SH-SY5Y (cell line): ENCODE measurements around the gene UPB1.

Source experiments
- GATA2 ChIP-seq: IDR thresholded peaks from 2 replicates; pipeline ENCODE4 v1.6.1; 2011; ENCODE audit warnings: mild to moderate bottlenecking, low read depth, low read length
- GATA3 ChIP-seq: IDR thresholded peaks from 2 replicates; pipeline ENCODE4 v1.6.1; 2011; ENCODE audit warnings: low read depth, mild to moderate bottlenecking, low read length, moderate library complexity

Gene UPB1

DNA sequence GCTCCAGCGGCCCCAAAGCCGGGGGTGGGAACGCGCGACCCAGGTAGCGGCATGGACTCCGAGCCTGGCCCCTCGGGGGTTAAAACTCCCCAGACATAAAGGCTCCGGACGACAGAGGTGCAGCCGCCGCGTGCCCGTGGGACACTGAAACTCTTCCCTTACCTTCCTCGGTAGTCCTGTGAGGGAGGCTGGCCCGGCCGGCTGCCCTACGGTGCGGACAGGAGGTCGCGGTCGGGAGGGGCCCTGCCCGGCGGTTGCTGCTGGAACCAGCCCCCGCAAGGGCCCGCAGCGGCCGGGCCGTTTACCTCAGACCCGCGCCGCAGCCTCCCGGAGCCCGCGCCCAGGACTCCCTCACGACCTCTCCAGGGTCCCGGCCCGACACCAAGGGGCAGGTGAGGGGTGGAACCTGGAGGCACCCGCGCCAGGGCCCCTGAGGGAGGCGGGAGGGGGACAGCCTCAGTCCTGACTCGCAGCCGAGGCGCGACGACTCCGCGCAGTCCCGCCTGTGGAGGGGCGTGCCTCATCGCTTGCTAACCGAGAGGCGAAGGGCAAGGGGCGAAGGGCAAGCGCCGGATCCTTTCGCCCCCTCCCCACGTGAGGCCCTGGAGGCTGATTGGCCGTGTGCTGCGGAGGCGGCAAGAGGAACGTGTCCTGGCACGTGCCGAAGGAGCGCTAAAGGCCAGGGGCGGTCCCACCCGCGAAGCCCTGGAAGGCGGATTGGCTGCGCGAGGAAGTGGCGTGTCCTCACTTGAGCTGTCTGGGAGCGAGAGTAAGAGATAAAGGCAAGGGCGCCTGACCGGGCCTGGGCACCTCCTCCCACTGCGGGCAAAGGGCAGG lies at the start of gene UPB1:
UPB1 (plus strand) TSS at position 805 of the 837 bp plus-strand sequence. CDS start 72 bp downstream, outside the sequence.
- TF ChIP-seq GATA2 (no peak), GATA3 (no peak)

DNA sequence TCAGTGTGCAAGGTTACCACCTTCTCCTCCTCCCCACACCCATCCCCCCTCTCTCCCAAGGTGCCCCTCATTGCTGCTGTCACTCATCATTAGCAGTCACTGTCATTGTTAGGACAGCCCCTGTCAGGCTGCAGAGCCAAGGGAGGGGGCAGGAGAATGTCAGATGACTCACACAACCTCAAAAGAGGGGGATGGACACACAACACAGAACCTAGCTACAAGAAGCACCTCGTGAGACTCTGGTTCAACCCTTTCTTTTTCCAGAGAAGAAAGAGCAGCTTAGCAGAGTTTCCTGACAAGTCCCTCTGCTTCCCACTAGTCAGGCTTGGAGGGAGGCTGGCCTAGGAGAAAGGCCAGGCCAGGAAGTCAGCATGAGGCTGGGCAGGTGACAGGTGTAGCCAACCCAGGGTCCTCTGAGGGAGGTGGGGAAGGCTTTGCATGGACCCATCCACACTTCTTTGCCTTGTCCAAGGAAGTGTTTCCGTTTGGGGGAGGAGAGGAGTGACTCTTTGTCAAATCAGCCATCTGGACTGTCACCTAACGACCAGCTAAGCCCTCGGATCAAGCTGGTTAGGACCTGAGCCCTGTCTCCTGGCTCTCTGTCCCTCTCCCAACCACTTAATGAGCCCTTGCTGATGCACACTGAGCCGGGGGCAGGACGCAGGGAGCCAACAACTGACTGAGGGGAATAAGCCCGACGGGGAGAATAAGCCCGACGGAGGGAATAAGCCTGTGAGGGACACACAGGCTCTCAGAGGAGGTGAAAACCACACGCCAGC lies 49.5 kb upstream of the UPB1 start:
- TF ChIP-seq GATA3, result no peak
- TF ChIP-seq GATA2, result no peak

- TF ChIP-seq GATA2, result peak; percentile 67
- no peak; the same call in 1 of the 2 replicates for TF ChIP-seq GATA3
Measured at GRCh38 chr22:24446260-24446611, 48.9 kb upstream of the UPB1 start.

DNA sequence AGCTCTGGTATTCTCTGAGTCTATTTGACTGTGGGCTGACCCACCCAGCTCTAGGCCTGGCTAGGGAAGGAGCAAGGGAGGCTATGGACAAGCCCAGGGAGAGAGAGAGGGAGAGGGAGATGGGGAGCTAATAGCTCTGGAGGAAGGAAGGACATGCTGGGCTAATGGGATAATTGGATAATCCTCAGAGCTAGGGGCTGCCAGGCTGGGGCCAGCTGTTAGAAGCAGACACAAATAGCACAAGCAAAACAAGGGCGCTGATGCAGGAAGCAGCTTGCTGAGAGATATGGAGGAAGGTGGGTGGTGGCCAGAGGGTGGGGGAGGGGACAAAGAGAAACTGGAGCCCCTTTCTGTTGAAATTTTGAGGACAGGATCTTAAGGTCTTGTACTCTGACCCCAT lies 44.5 kb upstream of the UPB1 start:
- TF ChIP-seq GATA3 (no peak), GATA2 (peak; percentile 67)

GRCh38 chr22:24451162-24451561 lies 44.0 kb upstream of the UPB1 start:
- TF ChIP-seq GATA3 (no peak), GATA2 (no peak)

GRCh38 chr22:24453853-24454252 lies 41.3 kb upstream of the UPB1 start:
- TF ChIP-seq GATA2 (no peak), GATA3 (no peak)

GRCh38 chr22:24455039-24455438 lies 40.1 kb upstream of the UPB1 start:
- TF ChIP-seq GATA2 (no peak), GATA3 (no peak)

GRCh38 chr22:24455751-24456426 lies 39.2 kb upstream of the UPB1 start:
- no peak for TF ChIP-seq GATA2

DNA sequence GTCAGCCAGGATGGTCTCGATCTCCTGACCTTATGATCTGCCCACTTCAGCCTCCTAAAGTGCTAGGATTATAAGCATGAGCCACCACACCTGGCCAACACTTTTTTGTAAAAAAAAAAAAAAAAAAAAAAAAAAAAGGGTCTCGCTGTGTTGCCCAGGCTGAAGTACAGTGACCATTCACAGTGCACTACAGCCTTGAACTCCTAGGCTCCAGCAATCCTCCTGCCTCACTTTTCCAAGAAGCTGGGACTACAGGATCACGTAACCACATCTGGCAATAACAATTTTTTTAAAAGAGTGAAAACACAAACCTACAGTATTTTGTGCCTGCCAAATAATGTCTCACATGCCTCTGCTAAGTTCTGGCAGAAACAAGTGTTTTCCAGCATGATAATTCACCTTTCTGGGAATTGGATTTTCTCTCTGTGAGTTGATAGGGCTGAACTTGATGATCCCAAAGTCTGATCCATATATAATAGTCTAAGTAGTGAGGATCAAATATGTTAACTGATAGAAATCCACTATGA lies 37.2 kb upstream of the UPB1 start:
- TF ChIP-seq GATA2 (no peak), GATA3 (no peak)

DNA sequence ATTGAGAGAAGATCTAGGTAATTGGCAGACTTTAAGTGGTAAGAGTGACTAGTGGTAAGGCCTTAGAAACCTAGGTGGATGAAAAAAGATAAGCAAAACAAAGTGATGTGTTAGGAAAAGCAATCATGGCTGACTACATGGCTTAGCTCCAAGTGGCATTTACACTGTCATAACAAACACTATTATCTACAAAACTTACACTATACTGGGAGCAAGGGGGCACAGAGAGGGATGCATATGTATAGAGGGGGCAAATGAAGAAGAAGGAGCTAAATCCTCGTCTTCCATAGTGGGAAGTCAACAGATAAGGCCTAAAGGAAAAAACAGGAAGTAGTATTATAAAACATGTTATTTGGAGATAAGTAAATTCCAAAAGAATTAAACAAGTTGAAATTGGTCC lies 35.2 kb upstream of the UPB1 start:
- TF ChIP-seq GATA3 (no peak), GATA2 (no peak)

- TF ChIP-seq GATA2, result no peak
- no peak for TF ChIP-seq GATA3
Measured at GRCh38 chr22:24460418-24461089, 34.6 kb upstream of the UPB1 start.

- TF ChIP-seq GATA2, result no peak
- no peak for TF ChIP-seq GATA3
Measured at GRCh38 chr22:24463071-24463760, 31.9 kb upstream of the UPB1 start.

DNA sequence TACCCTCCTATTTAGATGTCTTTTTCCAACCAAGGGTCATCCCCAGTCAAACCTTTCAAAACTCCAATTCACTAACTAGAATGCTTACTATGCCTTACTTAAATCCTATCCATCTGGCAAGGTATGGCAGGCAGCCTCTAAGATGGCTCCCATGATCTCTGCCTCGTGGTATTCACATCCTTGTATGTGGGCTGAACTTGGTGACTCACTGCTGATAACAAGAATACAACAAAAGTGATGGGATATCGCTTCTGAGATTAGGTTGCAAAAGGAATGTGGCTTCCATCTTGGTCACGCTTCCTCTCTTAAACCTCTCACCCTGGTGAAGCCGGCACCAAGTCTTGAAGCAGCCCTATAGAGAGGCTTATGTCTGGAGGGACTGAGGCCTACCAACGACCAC lies 29.6 kb upstream of the UPB1 start:
- TF ChIP-seq GATA3, result no peak
- TF ChIP-seq GATA2, result no peak
